HG03175 (cell line): ENCODE data around the gene MMUT.
"Not testable (repeated sequence)": the region's sequence is repeated elsewhere in the genome, so short reads cannot be mapped to it uniquely, and the experiment has no call there.

Source experiments
- ATAC-seq: cut with Tn5 transposase; IDR thresholded peaks from one replicate; pipeline ENCODE4 v1.9.1; 2021; ENCODE audit warnings: mild to moderate bottlenecking, moderate library complexity; ENCODE audit not compliant: unreplicated experiment

MMUT gene

GRCh38 chr6:49430187-49430586 lies 32.9 kb downstream of the MMUT start:
- ATAC-seq: no peak

GRCh38 chr6:49423817-49424216 lies 39.2 kb downstream of the MMUT start:
- ATAC-seq: no peak

- ATAC-seq: no peak
Measured at GRCh38 chr6:49416195-49416594, 46.9 kb downstream of the MMUT start.

- ATAC-seq: no peak
Measured at GRCh38 chr6:49415358-49415757, 47.7 kb downstream of the MMUT start.

GRCh38 chr6:49410564-49410963 lies 52.5 kb downstream of the MMUT start:
- ATAC-seq: no peak

- ATAC-seq: peak; percentile 91
Measured at GRCh38 chr6:49409951-49410542, 53.0 kb downstream of the MMUT start.

- ATAC-seq: no peak
Measured at GRCh38 chr6:49406250-49406970, 56.6 kb downstream of the MMUT start.

- ATAC-seq: no peak
Measured at GRCh38 chr6:49401063-49401462, 62.0 kb downstream of the MMUT start.

GRCh38 chr6:49386667-49387508 lies 76.2 kb downstream of the MMUT start:
- ATAC-seq: not testable (repeated sequence)

GRCh38 chr6:49384904-49385303 lies 78.1 kb downstream of the MMUT start:
- ATAC-seq: no peak
